ENCODE measurements around the gene RASL10B.

- TF ChIP-seq EZH2phosphoT487 (IDR thresholded peaks at IDR 0.05; ENCODE audit: insufficient read depth, low read depth) (no peak), EZH2 (IDR thresholded peaks at IDR 0.05; ENCODE audit: insufficient read depth, poor library complexity, severe bottlenecking) (no peak)
Observed at GRCh38 chr17:35786941-35787432, 55.5 kb downstream of the RASL10B start.
